Neural progenitor cell (in vitro differentiated cells): ENCODE results near the gene CTSD. TPM values are rescaled to one million over a fixed set of nuclear protein-coding genes. Genes with fewer than 3 reads are reported as not detected.

ENCODE experiments used
- DNase-seq: peaks from one replicate; pipeline ENCODE4 v3.0.0-alpha.2; 2016; ENCODE audit warnings: low spot score
- H2AFZ ChIP-seq: fragments of 200-600 bp; sonication (generic); replicated peaks from 2 replicates; pipeline ENCODE4 v1.6.1; 2016; ENCODE audit warnings: antibody characterized with exemption
- H3F3A ChIP-seq: fragments of 200-600 bp; sonication (generic); 2 replicates; pipeline ENCODE4 v1.6.1; 2016; ENCODE audit warnings: antibody characterized with exemption, low read depth
- H3K27ac ChIP-seq: fragments of 200-600 bp; sonication (generic); 2 replicates; pipeline ENCODE4 v1.5.1; 2016; ENCODE audit warnings: mild to moderate bottlenecking
- H3K27me3 ChIP-seq: fragments of 200-600 bp; sonication (generic); 2 replicates; pipeline ENCODE4 v1.6.1; 2016; ENCODE audit warnings: mild to moderate bottlenecking, moderate library complexity
- H3K36me3 ChIP-seq: fragments of 200-600 bp; sonication (generic); 2 replicates; pipeline ENCODE4 v1.5.1; 2016
- H3K4me1 ChIP-seq: fragments of 200-600 bp; sonication (generic); 2 replicates; pipeline ENCODE4 v1.6.1; 2016; ENCODE audit warnings: mixed run types
- H3K4me2 ChIP-seq: fragments of 200-600 bp; sonication (generic); 2 replicates; pipeline ENCODE4 v1.6.1; 2016
- H3K4me3 ChIP-seq: fragments of 200-600 bp; sonication (generic); 2 replicates; pipeline ENCODE4 v1.5.1; 2016
- H3K79me2 ChIP-seq: fragments of 200-600 bp; sonication (generic); 2 replicates; pipeline ENCODE4 v1.6.1; 2016; ENCODE audit warnings: low read depth
- H3K9ac ChIP-seq: fragments of 200-600 bp; sonication (generic); 2 replicates; pipeline ENCODE4 v1.6.1; 2016
- H3K9me3 ChIP-seq: fragments of 200-600 bp; sonication (generic); 2 replicates; pipeline ENCODE4 v1.5.1; 2016; ENCODE audit warnings: low read depth
- H4K20me1 ChIP-seq: fragments of 200-600 bp; sonication (generic); 2 replicates; pipeline ENCODE4 v1.6.1; 2016; ENCODE audit warnings: low read depth
- H3K27ac Mint-ChIP-seq: 3 replicates; pipeline ENCODE4 v1.8.0; 2021; ENCODE audit warnings: mixed read lengths
- H3K27me3 Mint-ChIP-seq: 2 replicates; pipeline ENCODE4 v1.8.0; 2022; ENCODE audit warnings: low read depth, mild to moderate bottlenecking, inconsistent platforms, moderate library complexity, mixed read lengths; ENCODE audit not compliant: insufficient read depth
- H3K36me3 Mint-ChIP-seq: 3 replicates; pipeline ENCODE4 v1.8.0; 2021; ENCODE audit warnings: mixed read lengths
- H3K4me1 Mint-ChIP-seq: 3 replicates; pipeline ENCODE4 v1.8.0; 2021; ENCODE audit warnings: mixed read lengths
- H3K4me3 Mint-ChIP-seq: 3 replicates; pipeline ENCODE4 v1.8.0; 2021; ENCODE audit warnings: mild to moderate bottlenecking, moderate library complexity, mixed read lengths
- H3K9me3 Mint-ChIP-seq: 3 replicates; pipeline ENCODE4 v1.8.0; 2020; ENCODE audit warnings: mixed read lengths
- EZH2 ChIP-seq: fragments of 200-600 bp; sonication (generic); IDR thresholded peaks from 2 replicates; pipeline ENCODE4 v1.6.1; 2017; ENCODE audit warnings: antibody characterized with exemption, mild to moderate bottlenecking, moderate library complexity
- EZH2phosphoT487 ChIP-seq: fragments of 200-600 bp; sonication (generic); IDR thresholded peaks from 2 replicates; pipeline ENCODE4 v1.6.1; 2017; ENCODE audit warnings: antibody characterized with exemption
- total RNA-seq: library from RNA; depleted of rRNA; stranded (reverse); fragments of >200 nt; gene quantifications from 2 replicates; pipeline ENCODE4 v1.2.3, GENCODE V29; 2015; ENCODE audit warnings: low replicate concordance
- TF ChIP-seq, protein P1 (sequence below): fragments of 200-600 bp; sonication (generic); IDR thresholded peaks from 2 replicates; pipeline ENCODE4 v1.5.1; 2017; ENCODE audit warnings: antibody characterized with exemption, mild to moderate bottlenecking

Gene CTSD
- total RNA-seq, 1 donor from 2014 or later = 38.2 TPM

DNA sequence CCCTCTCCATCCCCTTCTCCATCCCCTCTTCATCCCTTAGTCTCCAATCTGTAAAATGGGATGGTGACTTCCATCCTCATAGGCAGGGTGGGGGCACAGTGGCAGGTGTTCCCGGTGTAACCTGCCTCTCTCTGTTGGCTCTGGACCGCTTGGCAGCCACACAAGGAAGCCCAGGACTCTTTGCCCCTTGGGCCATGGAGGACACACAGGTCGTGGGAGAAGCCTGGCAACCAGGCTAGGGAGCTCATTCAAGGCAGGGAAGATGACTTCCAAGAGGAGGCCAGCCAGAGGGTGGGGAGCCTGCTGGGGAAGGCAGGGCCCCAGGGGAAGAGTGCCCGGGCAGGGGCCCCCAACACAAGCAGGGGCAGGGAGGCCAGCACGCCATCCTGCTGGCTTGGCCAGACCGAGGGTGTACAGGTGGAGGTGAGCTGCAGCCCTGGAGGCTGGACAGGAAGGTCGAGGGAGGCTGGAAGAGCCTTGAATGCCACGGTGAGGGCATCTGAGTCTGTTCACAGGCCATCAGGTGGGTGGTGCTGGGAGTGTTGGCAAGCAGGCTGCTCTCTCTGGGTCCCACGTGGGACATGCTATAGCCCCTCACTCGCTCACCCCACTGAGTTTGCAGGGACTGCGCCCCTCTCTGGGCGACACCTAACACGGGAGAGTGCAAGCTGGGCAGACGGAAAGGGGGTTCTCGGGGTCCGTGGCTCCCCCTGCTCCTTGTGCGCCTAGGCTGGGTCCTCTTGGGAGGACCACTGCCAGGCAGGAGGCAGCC is 15.5 kb upstream of the CTSD start:
- H3K4me3 Mint-ChIP-seq = no peak overlapping the region
- Histone ChIP-seq H2AFZ (no peak overlapping the region), H3K9me3 (no peaks in the 10 kb centered on the region), H3K4me3 (no peak overlapping the region), H4K20me1 (no peaks in the 10 kb centered on the region), H3K36me3 (no peaks in the 10 kb centered on the region), H3K9ac (no peak overlapping the region), H3K79me2 (no peaks in the 10 kb centered on the region), H3K27me3 (no peaks in the 10 kb centered on the region), H3K4me2 (no peak overlapping the region), H3K4me1 (peaks cover 5% of the 10 kb centered on the region), H3F3A (no peaks in the 10 kb centered on the region), H3K27ac (no peak overlapping the region)
- H3K4me1 Mint-ChIP-seq = peaks cover 25% of the 10 kb centered on the region
- no peak overlapping the region for H3K27ac Mint-ChIP-seq
- H3K27me3 Mint-ChIP-seq = peaks cover 8% of the 10 kb centered on the region
- TF ChIP-seq, protein P1, sequence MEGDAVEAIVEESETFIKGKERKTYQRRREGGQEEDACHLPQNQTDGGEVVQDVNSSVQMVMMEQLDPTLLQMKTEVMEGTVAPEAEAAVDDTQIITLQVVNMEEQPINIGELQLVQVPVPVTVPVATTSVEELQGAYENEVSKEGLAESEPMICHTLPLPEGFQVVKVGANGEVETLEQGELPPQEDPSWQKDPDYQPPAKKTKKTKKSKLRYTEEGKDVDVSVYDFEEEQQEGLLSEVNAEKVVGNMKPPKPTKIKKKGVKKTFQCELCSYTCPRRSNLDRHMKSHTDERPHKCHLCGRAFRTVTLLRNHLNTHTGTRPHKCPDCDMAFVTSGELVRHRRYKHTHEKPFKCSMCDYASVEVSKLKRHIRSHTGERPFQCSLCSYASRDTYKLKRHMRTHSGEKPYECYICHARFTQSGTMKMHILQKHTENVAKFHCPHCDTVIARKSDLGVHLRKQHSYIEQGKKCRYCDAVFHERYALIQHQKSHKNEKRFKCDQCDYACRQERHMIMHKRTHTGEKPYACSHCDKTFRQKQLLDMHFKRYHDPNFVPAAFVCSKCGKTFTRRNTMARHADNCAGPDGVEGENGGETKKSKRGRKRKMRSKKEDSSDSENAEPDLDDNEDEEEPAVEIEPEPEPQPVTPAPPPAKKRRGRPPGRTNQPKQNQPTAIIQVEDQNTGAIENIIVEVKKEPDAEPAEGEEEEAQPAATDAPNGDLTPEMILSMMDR = no peak
- no peak for TF ChIP-seq EZH2phosphoT487
- TF ChIP-seq EZH2 = no peak
- H3K9me3 Mint-ChIP-seq = peaks cover 11% of the 10 kb centered on the region
- no peak for DNase-seq
- peaks cover 5% of the 10 kb centered on the region for H3K36me3 Mint-ChIP-seq

DNA sequence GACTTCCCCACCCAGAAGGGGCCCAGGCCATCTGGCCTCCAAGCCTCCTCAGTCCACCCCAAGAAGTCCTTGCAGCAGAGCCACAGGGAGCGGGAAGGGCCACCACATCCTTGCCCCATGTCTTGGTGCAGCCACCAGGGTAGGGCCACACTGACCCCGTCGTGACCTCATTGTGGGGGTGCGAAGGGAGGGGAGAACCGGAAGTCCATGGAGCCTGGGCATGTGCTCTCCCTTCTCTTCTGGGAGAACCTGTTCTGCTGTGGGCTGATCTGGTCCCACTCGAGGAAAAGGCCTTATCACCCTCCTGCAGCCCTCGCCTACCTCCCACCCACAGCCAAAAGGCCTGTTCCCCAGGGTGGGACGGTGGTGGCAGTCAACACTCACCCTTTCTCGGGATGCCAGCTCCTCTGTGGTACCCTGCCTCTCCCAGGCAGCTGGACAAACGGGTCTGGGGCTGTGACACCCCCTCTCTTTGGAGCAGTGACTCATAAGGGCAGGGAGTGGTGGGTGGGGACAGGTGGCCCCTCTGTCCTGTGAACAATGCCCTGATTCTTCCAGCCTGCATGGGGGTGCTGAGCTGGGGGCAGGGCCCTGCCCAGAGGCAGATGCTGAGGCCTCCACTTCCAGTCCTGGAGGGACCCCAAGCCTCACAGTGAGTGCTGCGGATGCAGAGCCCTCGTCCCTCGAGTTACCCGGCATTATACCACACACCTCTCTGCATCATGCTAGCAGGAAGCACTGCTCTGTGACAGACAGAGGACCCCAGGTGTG is 14.6 kb upstream of the CTSD start:
- no peak for DNase-seq
- TF ChIP-seq, protein P1 = no peak
- Mint-ChIP-seq H3K4me1 (peaks cover 32% of the 10 kb centered on the region), H3K27ac (no peak overlapping the region), H3K4me3 (no peak overlapping the region), H3K27me3 (peaks cover 11% of the 10 kb centered on the region), H3K36me3 (peaks cover 5% of the 10 kb centered on the region), H3K9me3 (peaks cover 14% of the 10 kb centered on the region)
- Histone ChIP-seq H3K4me3 (no peak overlapping the region), H3K4me1 (peaks cover 5% of the 10 kb centered on the region), H3F3A (no peaks in the 10 kb centered on the region), H3K27me3 (no peaks in the 10 kb centered on the region), H4K20me1 (no peaks in the 10 kb centered on the region), H3K4me2 (no peak overlapping the region), H3K27ac (no peak overlapping the region), H3K79me2 (no peaks in the 10 kb centered on the region), H3K9me3 (no peaks in the 10 kb centered on the region), H3K36me3 (no peaks in the 10 kb centered on the region), H2AFZ (no peak overlapping the region), H3K9ac (no peak overlapping the region)

DNA sequence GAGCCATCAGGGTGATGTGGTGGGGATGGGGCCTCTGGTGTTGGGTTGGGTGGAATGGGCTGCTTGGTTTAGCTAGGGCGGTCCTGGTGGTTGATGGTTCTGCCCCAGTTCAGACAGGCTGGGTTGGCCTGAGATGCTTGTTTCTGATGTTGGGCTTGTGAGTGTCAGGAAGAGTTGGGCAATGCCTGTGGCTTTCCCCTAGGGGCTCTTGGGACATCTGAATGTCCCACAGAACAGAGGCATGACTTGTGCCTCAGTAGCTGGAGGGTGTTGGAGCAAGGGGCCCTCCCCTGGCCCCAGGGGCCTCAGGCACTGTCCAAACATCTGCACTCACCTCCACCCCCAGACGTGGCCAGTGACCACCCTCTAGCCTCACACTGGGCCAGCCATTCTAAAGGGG is 14.0 kb upstream of the CTSD start:
- H3K9me3 Mint-ChIP-seq = peaks cover 14% of the 10 kb centered on the region
- Histone ChIP-seq H3K79me2 (no peaks in the 10 kb centered on the region), H3F3A (no peaks in the 10 kb centered on the region), H3K4me2 (no peak overlapping the region), H3K9me3 (no peaks in the 10 kb centered on the region), H3K9ac (no peak overlapping the region), H3K27me3 (no peaks in the 10 kb centered on the region), H3K4me3 (no peak overlapping the region), H3K4me1 (peaks cover under 1% of the 10 kb centered on the region), H3K27ac (no peak overlapping the region), H3K36me3 (no peaks in the 10 kb centered on the region), H2AFZ (no peak overlapping the region), H4K20me1 (no peaks in the 10 kb centered on the region)
- DNase-seq = no peak
- peaks cover 9% of the 10 kb centered on the region for H3K27me3 Mint-ChIP-seq
- H3K4me1 Mint-ChIP-seq = peaks cover 29% of the 10 kb centered on the region
- peaks cover 5% of the 10 kb centered on the region for H3K36me3 Mint-ChIP-seq
- TF ChIP-seq EZH2phosphoT487 = no peak
- no peak for TF ChIP-seq EZH2
- H3K4me3 Mint-ChIP-seq = no peak overlapping the region
- H3K27ac Mint-ChIP-seq = no peak overlapping the region
